NCI-H2107 treated with DMSO at 0.1 percent for 48 hours (cell line): ENCODE measurements around the gene RYR2.

ENCODE experiments used
- DNase-seq: peaks from one replicate; lab custom pipeline; 2025; ENCODE audit not compliant: unreplicated experiment; lab: John Stamatoyannopoulos, UW

The RYR2 gene

DNA sequence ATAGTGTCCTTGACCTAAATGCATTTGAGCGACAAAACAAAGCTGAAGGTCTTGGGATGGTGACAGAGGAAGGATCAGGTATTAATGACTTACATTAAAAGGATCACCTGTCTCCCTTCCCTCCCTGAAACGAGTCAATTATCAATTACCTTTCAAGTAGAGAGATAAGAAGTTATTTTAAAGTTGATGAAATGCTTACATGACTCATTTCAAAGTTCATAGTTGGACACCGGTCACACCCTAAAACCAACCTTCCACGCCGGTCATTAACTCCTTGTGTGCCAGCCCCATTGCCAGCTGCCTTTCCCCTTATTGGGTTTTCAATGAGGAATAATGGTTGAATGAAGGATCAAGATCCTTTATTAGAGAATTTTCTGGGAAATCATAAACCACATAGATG, 719.0 kb downstream of the RYR2 start:
- no peak for DNase-seq

DNA sequence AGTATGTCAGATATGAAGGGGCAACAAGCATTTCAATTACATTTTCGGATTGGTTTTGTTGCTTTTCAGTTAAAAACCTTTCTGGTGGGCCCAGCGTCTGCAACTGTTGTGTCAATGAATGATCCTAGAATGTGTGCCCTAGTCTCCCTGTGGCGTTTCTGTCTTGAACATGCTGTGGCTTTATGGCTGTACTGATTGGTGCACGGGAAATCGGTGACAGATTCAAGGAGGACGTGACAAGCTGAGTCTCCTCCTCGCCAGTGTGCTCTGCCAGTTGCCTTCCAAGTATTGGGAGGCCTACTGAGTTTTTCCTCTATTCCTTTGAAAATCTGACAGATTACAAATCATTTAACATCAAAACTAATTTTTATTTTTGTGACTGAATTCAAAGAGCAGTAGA, 721.2 kb downstream of the RYR2 start:
- no peak for DNase-seq

GRCh38 chr1:237763751-237764150, 721.8 kb downstream of the RYR2 start:
- DNase-seq: no peak

- DNase-seq: no peak
Measured at GRCh38 chr1:237769916-237770315, 727.9 kb downstream of the RYR2 start.

- DNase-seq: no peak
Measured at GRCh38 chr1:237772009-237772408, 730.0 kb downstream of the RYR2 start.

DNA sequence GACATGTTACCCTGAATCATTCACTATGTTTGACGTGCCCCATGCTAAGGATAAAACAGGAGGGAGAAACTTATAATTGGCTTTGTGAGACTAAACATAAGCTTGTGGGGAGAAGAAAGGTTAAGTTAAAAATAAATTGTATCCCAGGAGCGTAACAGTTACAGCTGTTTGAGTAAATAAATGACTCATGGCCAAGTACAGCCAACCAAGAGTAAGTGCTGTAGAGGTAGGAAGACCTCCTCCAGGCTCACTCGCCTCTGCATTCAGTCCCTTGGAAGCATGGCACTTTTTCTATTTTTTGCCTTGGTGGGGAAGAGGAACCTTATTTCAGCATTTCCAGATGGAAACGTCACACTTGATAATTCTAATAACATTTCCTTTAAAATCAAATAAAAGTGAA, 732.3 kb downstream of the RYR2 start:
- DNase-seq: no peak

DNA sequence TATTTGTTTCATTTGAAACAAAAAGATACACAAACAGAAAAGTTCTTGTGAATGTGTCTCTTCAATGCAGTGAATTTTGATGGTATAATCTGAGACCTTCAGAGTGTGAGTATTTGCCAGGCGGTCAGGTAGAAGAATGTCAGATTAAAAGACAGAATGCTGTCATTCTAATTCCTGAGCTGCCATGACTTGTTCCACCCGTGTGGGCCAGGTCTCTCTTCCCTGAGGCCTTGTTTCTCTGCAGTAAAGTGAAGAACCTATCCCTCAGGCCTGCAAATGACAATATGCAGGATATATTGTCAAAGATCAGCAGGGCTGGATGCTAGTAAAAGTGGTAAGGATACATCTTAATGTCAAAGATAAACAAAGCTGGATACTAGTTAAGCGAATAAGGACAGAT, 737.4 kb downstream of the RYR2 start:
- no peak for DNase-seq

GRCh38 chr1:237786066-237786719, 744.2 kb downstream of the RYR2 start:
- DNase-seq: no peak

- DNase-seq: no peak
Measured at GRCh38 chr1:237788069-237788468, 746.1 kb downstream of the RYR2 start.

GRCh38 chr1:237789619-237790018, 747.6 kb downstream of the RYR2 start:
- no peak for DNase-seq

GRCh38 chr1:237791592-237791991, 749.6 kb downstream of the RYR2 start:
- DNase-seq: no peak

- no peak for DNase-seq
Measured at GRCh38 chr1:237792149-237792548, 750.2 kb downstream of the RYR2 start.

GRCh38 chr1:237792726-237793125, 750.7 kb downstream of the RYR2 start:
- DNase-seq: no peak

DNA sequence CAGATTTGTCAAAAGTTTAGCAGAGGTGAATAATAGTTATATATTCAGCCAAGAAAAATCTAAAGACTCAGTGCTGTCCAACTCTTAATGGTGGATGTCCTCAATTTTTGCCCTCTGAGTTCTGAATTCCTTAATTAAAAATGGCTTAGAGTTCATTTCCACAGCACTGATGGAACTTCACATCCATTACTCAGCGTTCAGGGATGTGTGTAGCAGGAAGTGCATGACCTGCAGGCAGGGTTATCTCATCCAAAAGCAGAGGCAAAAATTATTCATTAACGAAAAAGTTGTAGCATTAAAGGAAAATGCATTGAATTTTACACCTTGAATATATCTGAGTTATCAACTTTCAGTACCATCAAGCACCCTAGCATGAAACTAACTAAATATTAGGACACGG, 752.1 kb downstream of the RYR2 start:
- no peak for DNase-seq

GRCh38 chr1:237795558-237795957, 753.6 kb downstream of the RYR2 start:
- no peak for DNase-seq

DNA sequence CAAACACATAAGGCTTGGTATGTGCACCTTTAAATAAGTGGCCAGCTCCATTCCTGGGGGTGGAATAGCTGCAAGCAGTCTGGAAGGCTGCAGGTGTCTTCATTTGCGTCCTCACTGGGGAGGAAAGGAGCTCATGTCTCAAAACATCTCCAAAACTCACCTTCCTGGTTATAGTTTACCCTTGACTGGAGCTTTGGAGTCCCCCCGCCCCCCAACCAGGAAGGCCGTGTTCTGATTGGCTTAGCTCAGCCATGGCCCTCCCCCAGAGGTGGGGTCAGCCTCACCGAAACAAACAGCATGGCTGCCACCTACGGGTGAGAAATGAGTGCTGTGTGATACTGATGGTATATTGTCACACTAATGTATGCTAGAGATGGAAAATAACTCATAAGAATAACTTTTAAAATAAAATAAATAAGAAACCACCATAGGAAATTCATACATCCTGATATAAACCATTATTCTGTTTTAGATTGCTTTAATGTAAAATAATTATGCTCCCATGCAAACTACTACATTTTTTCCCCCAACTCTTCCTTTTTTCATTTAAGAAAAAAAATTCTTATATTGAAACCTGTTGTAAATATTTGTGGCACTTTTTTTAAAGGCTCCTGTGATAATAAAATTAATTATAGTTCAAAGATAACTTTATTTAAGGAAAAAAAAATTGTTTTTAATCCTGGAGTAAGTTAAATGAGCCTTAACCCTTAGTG, 757.9 kb downstream of the RYR2 start:
- peak; percentile 10 for DNase-seq

DNA sequence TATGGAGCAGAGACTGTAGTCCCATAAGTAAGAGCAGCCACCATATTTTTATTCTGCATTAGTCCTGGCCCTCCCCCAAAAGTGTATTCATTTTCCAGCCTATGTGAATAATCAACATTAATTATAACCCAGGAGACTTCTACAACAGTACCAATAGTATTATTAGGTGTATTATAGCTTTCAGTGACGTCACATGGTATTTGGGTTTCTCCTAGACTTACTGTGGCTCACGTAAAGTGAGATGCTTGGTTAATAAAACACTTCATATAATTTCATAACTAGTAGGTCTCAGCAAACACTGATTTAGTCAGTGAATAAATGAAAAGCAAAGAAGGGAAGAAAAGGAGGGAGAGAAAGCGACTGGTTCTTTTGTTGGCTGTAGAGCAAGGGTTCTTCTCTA, 762.5 kb downstream of the RYR2 start:
- no peak for DNase-seq

GRCh38 chr1:237809099-237809498, 767.1 kb downstream of the RYR2 start:
- DNase-seq: no peak

- no peak for DNase-seq
Measured at GRCh38 chr1:237811633-237812032, 769.6 kb downstream of the RYR2 start.

- DNase-seq: no peak
Measured at GRCh38 chr1:237812061-237812460, 770.1 kb downstream of the RYR2 start.

DNA sequence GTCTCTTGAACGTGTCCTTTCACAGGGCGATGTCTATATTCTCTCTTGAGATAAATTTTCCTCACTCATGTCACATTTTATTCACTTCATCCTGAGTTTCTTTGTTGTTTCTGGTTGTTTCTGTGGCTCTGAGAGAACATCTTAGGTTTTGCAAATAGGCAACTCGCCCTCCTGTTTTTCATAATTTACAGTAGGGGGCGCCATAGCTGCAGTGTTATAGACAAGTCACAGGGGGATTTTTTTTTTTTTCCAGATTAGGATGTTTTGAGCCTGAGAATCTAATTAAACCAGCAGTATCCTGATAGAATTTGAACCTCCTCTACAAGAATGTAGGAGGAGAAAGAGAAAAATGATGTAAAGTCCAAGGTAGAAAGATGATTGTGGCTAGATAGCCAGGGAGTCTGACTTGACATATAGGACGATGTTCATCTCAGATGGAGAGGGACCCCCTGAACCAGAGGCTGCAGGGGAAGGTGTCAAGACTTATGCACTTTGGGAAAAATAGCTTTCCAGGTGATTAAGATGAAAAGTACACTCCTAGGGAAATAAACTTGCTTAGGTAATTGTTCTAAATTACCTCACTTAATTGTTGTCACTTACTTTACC, 772.4 kb downstream of the RYR2 start:
- no peak for DNase-seq

- no peak for DNase-seq
Measured at GRCh38 chr1:237817277-237817676, 775.3 kb downstream of the RYR2 start.
